SH-SY5Y (cell line): ENCODE measurements around the gene FAM13A.

ENCODE experiments used
- GATA2 ChIP-seq: IDR thresholded peaks from 2 replicates; pipeline ENCODE4 v1.6.1; 2011; ENCODE audit warnings: mild to moderate bottlenecking, low read depth, low read length
- GATA3 ChIP-seq: IDR thresholded peaks from 2 replicates; pipeline ENCODE4 v1.6.1; 2011; ENCODE audit warnings: low read depth, mild to moderate bottlenecking, low read length, moderate library complexity

DNA sequence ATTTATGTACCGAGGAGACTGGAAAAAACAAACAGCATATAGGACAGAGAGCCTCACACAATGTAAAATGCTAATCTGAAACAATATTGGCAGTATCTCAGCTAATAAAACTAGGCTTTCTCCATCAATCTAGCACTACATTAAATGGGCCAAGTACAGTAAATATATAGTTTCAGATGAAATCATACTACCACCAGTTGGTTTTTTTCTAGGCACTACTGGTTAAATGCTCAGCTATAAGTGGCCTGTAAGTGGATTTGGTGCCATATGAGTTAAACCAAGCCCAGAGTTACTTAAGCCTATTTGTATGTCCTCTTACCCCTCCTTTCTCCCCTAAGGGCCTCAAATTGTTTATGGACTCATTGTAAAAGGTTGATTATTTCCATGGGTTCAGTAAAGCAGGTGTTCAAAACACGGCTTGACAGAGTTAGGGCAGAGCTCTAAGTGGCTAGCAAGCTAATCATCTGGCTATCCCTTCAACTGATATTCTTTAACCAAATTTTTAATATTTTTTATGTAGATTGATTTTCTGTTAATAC lies 57.5 kb downstream of the FAM13A start:
- TF ChIP-seq GATA2: no peak
- no peak for TF ChIP-seq GATA3
